Activated naive CD4-positive, alpha-beta T cell treated with anti-CD3 and anti-CD28 coated beads, Interleukin-2, amount 50 U/mL, for 16 hours (primary cell): Measurements from ENCODE around the gene PTPRCAP.
A peak's percentile ranks its signal among the peaks of the same experiment; 100 is the strongest.
"Not testable (repeated sequence)": the region's sequence is repeated elsewhere in the genome, so short reads cannot be mapped to it uniquely, and the experiment has no call there.

Source experiments
- DNase-seq: peaks from one replicate; pipeline ENCODE4 v3.0.0-alpha.2; 2020

PTPRCAP gene

GRCh38 chr11:67437082-67437808, at the start of gene PTPRCAP:
TSS of gene PTPRCAP (minus strand) at chr11:67437682. CDS start at chr11:67437619, 63 bp downstream.
- DNase-seq = peak; percentile 64

DNA sequence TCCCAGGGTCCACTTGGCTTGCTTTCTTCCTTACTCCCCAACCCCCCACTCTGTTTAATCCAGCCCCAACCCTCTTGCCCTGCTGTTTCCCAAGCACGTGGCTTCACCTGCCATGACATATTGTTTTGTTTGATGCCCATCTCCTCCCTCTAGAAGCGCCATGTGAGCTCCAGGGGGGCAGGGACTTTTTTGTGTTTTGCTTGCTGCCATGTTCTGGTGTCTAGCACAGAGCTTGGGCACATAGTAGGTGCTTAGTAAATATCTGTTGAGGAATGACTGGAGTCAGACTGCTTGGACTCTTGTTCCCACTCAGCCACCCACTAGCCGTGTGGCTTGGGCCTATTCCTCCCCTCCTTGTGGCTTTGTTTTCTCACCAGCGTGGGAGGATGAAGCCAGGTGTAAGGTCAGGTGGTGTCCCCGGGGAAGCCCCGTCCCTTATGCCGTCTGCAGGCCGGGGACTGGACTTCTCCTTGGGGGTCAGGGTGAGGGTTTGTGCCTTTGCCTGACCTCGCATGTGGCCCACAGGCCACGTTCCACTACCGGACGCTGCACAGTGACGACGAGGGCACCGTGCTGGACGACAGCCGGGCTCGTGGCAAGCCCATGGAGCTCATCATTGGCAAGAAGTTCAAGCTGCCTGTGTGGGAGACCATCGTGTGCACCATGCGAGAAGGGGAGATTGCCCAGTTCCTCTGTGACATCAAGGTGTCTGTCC, 49.2 kb upstream of the PTPRCAP start:
- no peak for DNase-seq

GRCh38 chr11:67485873-67486361, 48.4 kb upstream of the PTPRCAP start:
- not testable (repeated sequence) for DNase-seq

DNA sequence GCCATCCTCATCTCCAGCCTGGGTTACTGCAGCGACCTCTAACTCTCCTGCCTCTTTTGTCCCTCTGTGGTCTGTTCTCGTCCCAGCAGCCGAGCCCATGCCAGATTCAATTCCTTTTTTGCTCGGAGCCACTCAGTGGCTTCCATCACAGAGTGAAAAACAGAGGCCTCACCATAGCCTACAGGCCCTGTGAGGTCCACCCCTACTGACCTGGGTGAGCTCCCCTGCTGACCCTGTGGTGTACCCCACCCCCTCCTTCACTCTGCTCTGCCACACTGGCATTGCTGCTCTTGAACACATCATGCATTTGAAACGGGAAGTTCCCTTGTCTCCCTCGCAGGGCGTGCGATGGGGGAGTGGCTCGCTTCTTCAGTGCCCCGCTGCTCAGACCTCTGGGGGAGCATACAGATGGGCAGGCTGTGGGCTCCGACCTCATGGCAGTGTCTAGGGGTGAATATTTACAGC, 47.4 kb upstream of the PTPRCAP start:
- DNase-seq = peak; percentile 65

DNA sequence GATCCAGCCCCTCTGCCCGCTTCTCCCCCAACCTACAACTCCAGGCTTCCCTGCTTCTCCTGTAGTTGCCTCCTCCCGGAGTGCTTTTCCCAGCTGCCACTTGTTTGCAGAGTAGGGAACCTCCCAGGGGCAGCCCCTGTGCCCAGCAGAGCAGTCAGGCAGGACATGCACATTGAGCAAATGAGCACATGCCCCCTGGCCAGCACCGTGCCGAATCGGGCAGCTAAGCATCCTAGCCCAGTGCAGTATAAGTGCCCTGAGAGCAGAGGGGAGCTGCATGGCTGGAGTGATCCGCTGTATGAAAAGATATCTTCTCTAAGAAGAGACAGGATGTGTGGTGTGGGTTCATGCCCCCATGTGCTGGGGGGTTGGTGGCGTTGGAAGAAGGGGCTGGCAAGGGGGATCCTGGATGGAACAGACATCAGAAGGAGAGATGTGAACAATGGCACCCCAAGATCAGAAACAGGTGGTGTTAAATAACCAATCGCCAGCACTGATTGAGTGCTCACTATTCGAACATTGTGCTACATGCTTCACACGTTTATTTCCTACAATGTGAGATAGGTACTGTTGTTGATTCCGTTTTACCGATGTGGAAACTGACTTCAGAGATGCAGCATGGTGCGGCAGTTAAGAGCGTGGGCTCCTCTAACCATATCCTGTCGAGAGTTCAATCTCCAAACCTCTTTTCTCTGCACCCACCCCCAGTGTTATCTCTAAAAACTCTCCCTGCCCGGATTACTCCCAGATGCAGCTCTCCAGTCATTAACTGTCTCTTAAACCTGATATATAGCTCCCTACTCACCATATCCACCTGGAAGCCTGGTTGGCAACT, 46.6 kb upstream of the PTPRCAP start:
- DNase-seq = peak; percentile 45

DNA sequence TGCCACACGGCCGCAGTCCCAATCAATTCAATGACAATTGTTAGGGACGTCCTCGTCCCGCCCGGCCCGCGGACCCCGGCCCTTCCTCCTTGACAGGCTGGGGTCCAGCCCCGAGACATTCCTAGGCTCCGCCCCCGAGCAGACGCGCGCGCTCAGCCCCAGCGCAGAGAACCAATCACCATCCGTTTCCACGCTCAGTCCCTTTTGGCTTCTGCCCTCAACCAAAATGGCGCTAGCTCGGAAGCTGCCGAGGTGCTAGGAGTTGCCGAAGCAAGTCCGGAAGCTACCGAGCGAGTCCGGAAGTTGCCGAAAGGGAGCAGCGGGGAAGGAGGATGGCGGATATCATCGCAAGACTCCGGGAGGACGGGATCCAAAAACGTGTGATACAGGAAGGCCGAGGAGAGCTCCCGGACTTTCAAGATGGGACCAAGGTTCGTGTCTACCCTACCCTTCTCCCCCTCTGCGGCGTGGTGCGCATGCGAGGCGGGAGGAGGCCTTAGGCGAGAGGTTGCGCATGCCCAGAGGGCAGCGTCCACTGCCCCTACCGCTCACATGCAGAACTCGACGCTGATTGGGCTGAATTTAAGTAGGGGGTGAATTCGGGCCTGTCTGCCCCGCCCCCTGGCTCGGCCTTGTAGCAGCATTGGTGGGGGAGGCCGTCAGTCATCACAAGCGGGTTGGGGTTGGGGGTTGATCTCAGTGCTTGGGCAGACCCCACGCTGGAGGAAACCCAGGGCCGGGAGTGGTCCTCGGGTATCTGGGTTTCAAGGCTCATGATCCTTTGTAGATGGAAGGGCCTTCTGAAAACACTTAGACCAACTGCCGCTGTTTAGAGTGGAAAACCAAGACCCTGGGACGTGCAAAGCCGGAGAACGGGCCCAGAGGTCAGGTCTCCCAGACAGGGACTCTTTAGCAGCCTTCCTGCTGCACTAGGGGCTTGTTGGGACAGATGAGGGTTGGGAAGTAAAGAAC, 45.6 kb upstream of the PTPRCAP start, which contains the start of gene AIP:
TSS of gene AIP (plus strand) at position 200 of the 972 bp plus-strand sequence. CDS start at position 333, 133 bp downstream.
- DNase-seq = peak; percentile 98

GRCh38 chr11:67482275-67482826, 44.9 kb upstream of the PTPRCAP start:
- DNase-seq = no peak

- DNase-seq = not testable (repeated sequence)
Measured at GRCh38 chr11:67477344-67478050, 40.0 kb upstream of the PTPRCAP start.

- DNase-seq = not testable (repeated sequence)
Measured at GRCh38 chr11:67476692-67477091, 39.2 kb upstream of the PTPRCAP start.

GRCh38 chr11:67472882-67473281, 35.4 kb upstream of the PTPRCAP start:
- no peak for DNase-seq

- no peak for DNase-seq
Measured at GRCh38 chr11:67470337-67471002, 33.0 kb upstream of the PTPRCAP start.

DNA sequence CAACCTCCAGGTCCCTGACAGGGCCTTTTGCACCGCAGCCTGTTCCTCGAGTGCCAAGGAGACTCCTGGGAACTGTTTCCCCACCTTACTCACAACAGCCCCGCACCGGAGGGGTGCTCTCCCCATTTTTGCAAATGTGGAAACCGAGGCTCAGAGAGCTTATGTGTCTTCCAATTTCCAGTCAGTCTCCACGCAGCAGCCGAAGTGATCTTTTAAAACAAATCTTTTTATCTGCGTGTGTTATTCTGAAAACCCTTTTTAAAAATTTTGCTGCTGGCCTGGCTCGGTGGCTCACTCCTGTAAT, 32.0 kb upstream of the PTPRCAP start:
- no peak for DNase-seq

- peak; percentile 89 for DNase-seq
Measured at GRCh38 chr11:67468759-67469507, 31.5 kb upstream of the PTPRCAP start, which contains the start of gene TMEM134. TSS of gene TMEM134 (minus strand) at chr11:67469251. CDS start at chr11:67469192, 59 bp downstream.

DNA sequence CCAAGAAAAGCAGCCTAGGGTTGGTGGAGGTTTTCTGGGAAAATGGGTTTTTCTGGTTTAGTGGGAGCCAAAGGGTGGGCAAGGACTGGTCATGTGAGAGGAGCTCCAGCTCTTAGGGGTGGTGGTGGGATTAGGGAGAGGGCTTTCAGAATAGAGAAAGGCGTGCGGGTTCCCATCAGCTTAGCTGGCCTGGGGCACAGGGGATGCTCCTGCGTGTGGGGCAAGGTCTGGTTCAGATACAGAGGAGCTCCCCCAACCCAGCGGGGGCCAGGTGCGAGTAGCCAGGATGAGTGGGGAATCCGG, 30.9 kb upstream of the PTPRCAP start:
- no peak for DNase-seq

DNA sequence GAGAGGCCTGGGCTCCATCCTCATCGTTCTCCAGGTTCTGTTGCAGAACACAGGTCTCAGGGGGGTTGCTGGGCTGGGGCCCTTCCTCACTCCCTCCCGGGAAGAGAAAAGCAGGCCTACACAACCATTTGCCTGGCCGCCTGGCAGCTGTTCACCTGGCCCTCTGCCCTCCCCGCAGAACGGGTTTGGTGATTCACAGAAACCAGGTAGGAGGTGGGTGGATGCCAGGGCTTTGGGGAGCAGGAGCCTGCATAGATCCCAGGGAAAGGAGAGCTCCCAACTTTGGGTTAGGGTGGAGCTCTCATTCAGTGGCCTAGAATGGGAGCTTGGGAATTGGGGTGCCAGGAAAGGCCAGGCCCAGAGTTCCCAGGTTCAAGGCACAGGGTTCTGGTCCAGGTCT, 30.6 kb upstream of the PTPRCAP start:
- DNase-seq = peak; percentile 39

DNA sequence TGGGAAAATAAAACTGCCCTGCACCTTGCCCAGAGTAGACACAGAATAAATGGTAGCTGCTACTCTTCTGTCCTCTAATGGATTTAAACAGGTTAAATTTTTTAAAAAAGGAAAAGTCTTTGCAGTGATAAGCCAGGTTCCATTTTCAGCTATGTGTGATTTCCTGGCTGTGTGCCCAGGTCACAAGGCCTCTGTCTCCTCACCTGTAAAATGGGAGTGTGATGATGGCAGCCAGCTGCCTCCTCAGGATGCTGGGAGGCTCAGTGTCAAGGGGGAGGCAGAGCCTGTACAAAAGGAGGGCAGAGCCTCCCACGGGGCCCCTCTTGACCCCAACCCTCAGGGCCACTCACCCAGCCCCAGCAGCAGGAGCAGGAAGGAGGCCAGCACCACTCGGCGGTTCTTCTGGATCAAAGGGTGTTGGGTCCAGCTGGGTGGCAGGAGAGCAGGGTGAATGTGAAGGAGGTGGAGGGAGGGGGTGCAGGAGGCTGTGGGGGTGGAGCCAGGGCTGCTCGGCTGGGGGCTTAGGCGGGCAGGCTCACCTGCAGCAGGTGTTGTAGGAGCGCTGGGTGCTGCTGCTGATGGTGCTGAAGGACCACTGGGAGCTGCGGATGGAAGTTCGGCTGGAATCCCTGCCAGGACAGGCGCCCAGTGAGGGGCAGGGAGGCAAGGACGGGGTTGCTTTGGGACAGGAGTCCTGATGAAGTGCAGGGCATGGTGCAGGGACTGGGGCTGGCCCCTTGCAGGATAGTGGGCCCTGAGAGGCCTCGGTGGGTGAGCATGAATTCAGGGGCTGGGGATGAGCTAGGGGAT, 29.7 kb upstream of the PTPRCAP start:
- DNase-seq = no peak

DNA sequence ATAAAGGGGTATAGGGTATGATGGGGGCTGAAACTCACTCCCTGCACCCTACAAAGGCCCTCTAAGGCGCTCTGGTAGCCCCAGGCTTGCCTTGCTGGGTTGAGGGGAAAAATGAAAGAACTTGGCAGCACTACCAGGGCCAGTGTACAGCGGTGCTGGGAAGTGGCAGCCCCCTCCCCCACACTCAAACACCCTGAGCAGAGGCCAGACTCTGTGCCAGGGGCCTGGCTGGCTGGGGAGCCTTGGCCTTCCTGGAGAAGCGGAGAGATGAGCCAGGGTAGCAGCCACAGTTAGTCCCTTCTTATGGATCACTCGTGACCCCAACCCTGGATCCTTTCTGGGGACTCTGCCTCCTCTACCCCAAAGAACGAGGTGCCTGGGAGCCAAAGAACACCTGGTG, 28.9 kb upstream of the PTPRCAP start:
- DNase-seq = no peak

- DNase-seq = not testable (repeated sequence)
Measured at GRCh38 chr11:67465530-67465929, 28.0 kb upstream of the PTPRCAP start.

- DNase-seq = no peak
Measured at GRCh38 chr11:67465189-67465510, 27.7 kb upstream of the PTPRCAP start.
